ENCODE measurements around the gene OR52D1. TPM values are rescaled to one million over a fixed set of nuclear protein-coding genes. Genes with fewer than 3 reads are reported as not detected.

Gene OR52D1
- total RNA-seq: not detected in 2 replicates

- no peak for DNase-seq (ENCODE audit: low read depth in 2 of 2)
These were observed at the start of gene OR52D1 for GRCh38 chr11:5488385-5488784. Gene OR52D1 (plus strand): TSS chr11:5488685. CDS start chr11:5488707, 22 bp downstream.

GRCh38 chr11:5441414-5441813 lies 47.1 kb upstream of the OR52D1 start, which contains the start of gene OR51I1:
Gene OR51I1 (minus strand): TSS chr11:5441514. CDS start chr11:5441514, 0 bp downstream.
- DNase-seq (ENCODE audit: low read depth in 2 of 2): no peak

- DNase-seq (ENCODE audit: low read depth in 2 of 2): no peak
These were observed 44.6 kb upstream of the OR52D1 start for GRCh38 chr11:5443835-5444393.

GRCh38 chr11:5449023-5449422 lies 39.5 kb upstream of the OR52D1 start, which contains the start of gene OR51I2:
Gene OR51I2 (plus strand): TSS chr11:5449323. CDS start chr11:5453489, 4,166 bp downstream.
- no peak for DNase-seq (ENCODE audit: low read depth in 2 of 2)

- no peak for DNase-seq (ENCODE audit: low read depth in 2 of 2)
These were observed 39.1 kb upstream of the OR52D1 start for GRCh38 chr11:5449432-5449831.

GRCh38 chr11:5460983-5461621 lies 27.4 kb upstream of the OR52D1 start:
- no peak for DNase-seq (ENCODE audit: low read depth in 2 of 2)

GRCh38 chr11:5467527-5467926 lies 21.0 kb upstream of the OR52D1 start:
- DNase-seq (ENCODE audit: low read depth in 2 of 2): no peak

GRCh38 chr11:5473921-5474320 lies 14.6 kb upstream of the OR52D1 start:
- DNase-seq (ENCODE audit: low read depth in 2 of 2): no peak

- peak; percentile 68 to 71 for DNase-seq (ENCODE audit: low read depth in 2 of 2)
These were observed 12.2 kb upstream of the OR52D1 start for GRCh38 chr11:5476186-5476819.

- no peak for DNase-seq (ENCODE audit: low read depth in 2 of 2)
These were observed 2.5 kb upstream of the OR52D1 start for GRCh38 chr11:5486003-5486402.

- DNase-seq (ENCODE audit: low read depth in 2 of 2): no peak
These were observed 2.1 kb upstream of the OR52D1 start for GRCh38 chr11:5486421-5486820.

GRCh38 chr11:5488798-5489399 lies 414 bp downstream of the OR52D1 start:
- DNase-seq (ENCODE audit: low read depth in 2 of 2): no peak

- DNase-seq (ENCODE audit: low read depth in 2 of 2): peak in 1 of 2 donors; percentile 50
These were observed 1.3 kb downstream of the OR52D1 start for GRCh38 chr11:5489576-5490357.

- DNase-seq (ENCODE audit: low read depth in 2 of 2): no peak
These were observed 11.2 kb downstream of the OR52D1 start for GRCh38 chr11:5499671-5500070.

GRCh38 chr11:5500393-5500801 lies 11.9 kb downstream of the OR52D1 start:
- DNase-seq (ENCODE audit: low read depth in 2 of 2): no peak

GRCh38 chr11:5504403-5504921 lies 16.0 kb downstream of the OR52D1 start:
- DNase-seq (ENCODE audit: low read depth in 2 of 2): no peak

GRCh38 chr11:5505363-5506048 lies 17.0 kb downstream of the OR52D1 start:
- DNase-seq (ENCODE audit: low read depth in 2 of 2): no peak

- no peak for DNase-seq (ENCODE audit: low read depth in 2 of 2)
These were observed 18.9 kb downstream of the OR52D1 start for GRCh38 chr11:5507177-5507932.

GRCh38 chr11:5507933-5508305 lies 19.4 kb downstream of the OR52D1 start:
- DNase-seq (ENCODE audit: low read depth in 2 of 2): no peak

GRCh38 chr11:5508605-5509004 lies 20.1 kb downstream of the OR52D1 start:
- no peak for DNase-seq (ENCODE audit: low read depth in 2 of 2)

All from lung microvascular endothelial cell (primary cell).